Natural killer cell (primary cell): ENCODE data around the gene ZNF536. TPM values are rescaled to one million over a fixed set of nuclear protein-coding genes. Genes with fewer than 3 reads are reported as not detected.

Experiments used
- ATAC-seq, 3 donors: fragments of 150-1000 bp in 2 of 3; fragments of 200-7000 bp in 1 of 3; cut with Tn5 transposase; 1 replicate in 1 of 3; 2 replicates in 2 of 3; pipeline ENCODE4 v1.10.0; 2021; ENCODE audit warnings: mild to moderate bottlenecking in 2 of 3, moderate library complexity in 2 of 3
- DNase-seq, 2 donors: peaks; one replicate each; pipeline versions ENCODE4 v3.0.0 to v3.0.0-alpha.2; 2013 to 2021; ENCODE audit warnings: mixed read lengths in 1 of 2
- H3K27ac ChIP-seq: one replicate; pipeline ENCODE4 v1.5.1; 2013; ENCODE audit warnings: mild to moderate bottlenecking, low read length
- H3K27me3 ChIP-seq: one replicate; pipeline ENCODE4 v1.6.1; 2013; ENCODE audit warnings: low read length; ENCODE audit not compliant: control insufficient read depth, insufficient read depth
- H3K36me3 ChIP-seq: one replicate; pipeline ENCODE4 v1.6.1; 2013; ENCODE audit warnings: low read length; ENCODE audit not compliant: control insufficient read depth, insufficient read depth
- H3K4me1 ChIP-seq: one replicate; pipeline ENCODE4 v1.6.1; 2013; ENCODE audit warnings: low read length; ENCODE audit not compliant: control insufficient read depth, insufficient read depth
- H3K4me3 ChIP-seq: one replicate; pipeline ENCODE4 v1.5.1; 2013; ENCODE audit warnings: low read length
- H3K9me3 ChIP-seq: one replicate; pipeline ENCODE4 v1.6.1; 2013; ENCODE audit warnings: low read length; ENCODE audit not compliant: control insufficient read depth, insufficient read depth
- H3K27ac Mint-ChIP-seq, 2 donors: one replicate each; pipeline ENCODE4 v1.8.0; 2022; ENCODE audit warnings: mild to moderate bottlenecking in 2 of 2, mixed read lengths in 2 of 2, moderate library complexity in 1 of 2
- H3K27me3 Mint-ChIP-seq, 2 donors: one replicate each; pipeline ENCODE4 v1.8.0; 2022; ENCODE audit warnings: low read depth in 2 of 2, mixed read lengths in 2 of 2
- H3K36me3 Mint-ChIP-seq: one replicate; pipeline ENCODE4 v1.8.0; 2022; ENCODE audit warnings: mixed read lengths
- H3K4me1 Mint-ChIP-seq, 2 donors: one replicate each; pipeline ENCODE4 v1.8.0; 2022; ENCODE audit warnings: mixed read lengths in 2 of 2
- H3K4me3 Mint-ChIP-seq: one replicate; pipeline ENCODE4 v1.8.0; 2022; ENCODE audit warnings: mild to moderate bottlenecking, moderate library complexity, mixed read lengths
- H3K9me3 Mint-ChIP-seq, 2 donors: one replicate each; pipeline ENCODE4 v1.8.0; 2022; ENCODE audit warnings: mixed read lengths in 2 of 2
- CTCF ChIP-seq: fragments of 200-600 bp; IDR thresholded peaks from one replicate; pipeline ENCODE4 v1.8.0; 2022; ENCODE audit warnings: antibody characterized with exemption
- WGBS: methylation state at CpG from one replicate; pipeline ENCODE4 v1.1.7; 2013; ENCODE audit warnings: missing lambda C conversion rate; ENCODE audit not compliant: insufficient coverage; 5-methylcytosine and 5-hydroxymethylcytosine counted together
- intact Hi-C: fragments of 100-400 bp; cut with micrococcal nuclease; formaldehyde crosslinking; loops from one replicate; pipeline ENCODE4 v1.14.2; 2022
- total RNA-seq, 4 donors: library from RNA; stranded (reverse); fragments of 120-200 nt in 1 of 4; gene quantifications; one replicate each; pipeline versions ENCODE4 v1.2.3 to v1.2.4, GENCODE V29; 2013 to 2022

Gene ZNF536
- total RNA-seq, 3 donors from 2014 or later (not counting 1 experiment from before 2014, with no cell fraction given) = not detected

- no peak overlapping the region for H3K4me3 ChIP-seq
- no peak overlapping the region for H3K4me3 Mint-ChIP-seq
- H3K4me1 ChIP-seq = no peaks in the 10 kb centered on the region
- H3K27ac ChIP-seq = no peak overlapping the region
- no peaks in the 10 kb centered on the region for H3K9me3 ChIP-seq
- H3K36me3 ChIP-seq = no peaks in the 10 kb centered on the region
- peaks cover 0 to under 1% of the 10 kb centered on the region in 2 donors for H3K27me3 Mint-ChIP-seq
- ATAC-seq (no peak), DNase-seq (no peak)
- no peaks in the 10 kb centered on the region for H3K9me3 Mint-ChIP-seq
- no peak overlapping the region for H3K27ac Mint-ChIP-seq
- WGBS = 88% methylated on average over 7 of the region's 7 CpGs
- H3K27me3 ChIP-seq = no peaks in the 10 kb centered on the region
- H3K4me1 Mint-ChIP-seq = no peaks in the 10 kb centered on the region
- intact Hi-C loops = no loop called here
- no peaks in the 10 kb centered on the region for H3K36me3 Mint-ChIP-seq
- no peak for TF ChIP-seq CTCF
These were observed 153.2 kb downstream of the ZNF536 start for GRCh38 chr19:30525383-30525782.

- H3K27me3 Mint-ChIP-seq = no peaks in the 10 kb centered on the region
- intact Hi-C loops = no loop called here
- no peaks in the 10 kb centered on the region for H3K4me1 ChIP-seq
- TF ChIP-seq CTCF = no peak
- no peaks in the 10 kb centered on the region for H3K36me3 Mint-ChIP-seq
- no peaks in the 10 kb centered on the region for H3K4me1 Mint-ChIP-seq
- H3K9me3 Mint-ChIP-seq = no peaks in the 10 kb centered on the region
- H3K36me3 ChIP-seq = no peaks in the 10 kb centered on the region
- H3K27ac Mint-ChIP-seq = no peak overlapping the region
- no peaks in the 10 kb centered on the region for H3K9me3 ChIP-seq
- H3K4me3 ChIP-seq = no peak overlapping the region
- ATAC-seq (no peak), DNase-seq (no peak)
- H3K4me3 Mint-ChIP-seq = no peak overlapping the region
- no peak overlapping the region for H3K27ac ChIP-seq
- no peaks in the 10 kb centered on the region for H3K27me3 ChIP-seq
- WGBS = 93% methylated on average over 7 of the region's 8 CpGs
These were observed 156.7 kb downstream of the ZNF536 start for GRCh38 chr19:30528919-30529318.

GRCh38 chr19:30529876-30530275 lies 157.7 kb downstream of the ZNF536 start:
- H3K27ac ChIP-seq = no peak overlapping the region
- TF ChIP-seq CTCF = no peak
- no peak overlapping the region for H3K4me3 ChIP-seq
- H3K9me3 ChIP-seq = no peaks in the 10 kb centered on the region
- intact Hi-C loops = no loop called here
- H3K4me3 Mint-ChIP-seq = no peak overlapping the region
- 78% methylated on average over 2 of the region's 3 CpGs for WGBS
- ATAC-seq (no peak), DNase-seq (no peak)
- no peak overlapping the region for H3K27ac Mint-ChIP-seq
- no peaks in the 10 kb centered on the region for H3K9me3 Mint-ChIP-seq
- H3K27me3 ChIP-seq = no peaks in the 10 kb centered on the region
- no peaks in the 10 kb centered on the region for H3K4me1 ChIP-seq
- H3K27me3 Mint-ChIP-seq = no peaks in the 10 kb centered on the region
- H3K4me1 Mint-ChIP-seq = no peaks in the 10 kb centered on the region
- H3K36me3 ChIP-seq = no peaks in the 10 kb centered on the region
- H3K36me3 Mint-ChIP-seq = no peaks in the 10 kb centered on the region

- Mint-ChIP-seq H3K27ac (no peak overlapping the region), H3K27me3 (no peaks in the 10 kb centered on the region), H3K4me1 (no peaks in the 10 kb centered on the region), H3K4me3 (no peak overlapping the region), H3K9me3 (no peaks in the 10 kb centered on the region), H3K36me3 (no peaks in the 10 kb centered on the region)
- DNase-seq (no peak), ATAC-seq (no peak)
- Histone ChIP-seq H3K27ac (no peak overlapping the region), H3K9me3 (no peaks in the 10 kb centered on the region), H3K4me3 (no peak overlapping the region), H3K36me3 (no peaks in the 10 kb centered on the region), H3K4me1 (no peaks in the 10 kb centered on the region), H3K27me3 (no peaks in the 10 kb centered on the region)
- WGBS = 86% methylated on average over 6 of the region's 6 CpGs
- intact Hi-C loops = no loop called here
- TF ChIP-seq CTCF = no peak
These were observed 158.6 kb downstream of the ZNF536 start for GRCh38 chr19:30530751-30531150.
